Ishikawa (cell line): ENCODE results near the gene CEACAM21.

Experiments used
- CEBPB ChIP-seq: IDR thresholded peaks from 2 replicates; pipeline ENCODE4 v1.6.1; 2012
- MAX ChIP-seq: IDR thresholded peaks from 2 replicates; pipeline ENCODE4 v1.6.1; 2012
- NFIC ChIP-seq: IDR thresholded peaks from 2 replicates; pipeline ENCODE4 v1.6.1; 2012
- RAD21 ChIP-seq: IDR thresholded peaks from 2 replicates; pipeline ENCODE4 v1.6.1; 2012; ENCODE audit warnings: low read depth
- TAF1 ChIP-seq: IDR thresholded peaks from 2 replicates; pipeline ENCODE4 v1.6.1; 2012; ENCODE audit warnings: low read depth, mild to moderate bottlenecking
- TCF12 ChIP-seq: IDR thresholded peaks from 2 replicates; pipeline ENCODE4 v1.6.1; 2012; ENCODE audit warnings: low read depth
- TEAD4 ChIP-seq: IDR thresholded peaks from 2 replicates; pipeline ENCODE4 v1.6.1; 2012
- YY1 ChIP-seq: IDR thresholded peaks from 2 replicates; pipeline ENCODE4 v1.6.1; 2012; ENCODE audit warnings: low read depth
- ZBTB7A ChIP-seq: IDR thresholded peaks from 2 replicates; pipeline ENCODE4 v1.6.1; 2012; ENCODE audit warnings: low read depth

- TF ChIP-seq CEBPB (no peak), TEAD4 (no peak), NFIC (no peak), TCF12 (no peak), ZBTB7A (no peak), MAX (no peak), YY1 (no peak), TAF1 (no peak), RAD21 (no peak)
Measured at GRCh38 chr19:41535029-41535622, 40.8 kb upstream of the CEACAM21 start.
